GM19043 (cell line): ENCODE measurements around the gene IBA57.

Source experiments
- ATAC-seq: cut with Tn5 transposase; IDR thresholded peaks from one replicate; pipeline ENCODE4 v1.9.1; 2021; ENCODE audit warnings: low read depth; ENCODE audit not compliant: unreplicated experiment

The IBA57 gene

GRCh38 chr1:228155596-228156514 is 9.7 kb upstream of the IBA57 start:
- ATAC-seq: no peak

GRCh38 chr1:228156515-228156881 is 9.1 kb upstream of the IBA57 start:
- no peak for ATAC-seq

DNA sequence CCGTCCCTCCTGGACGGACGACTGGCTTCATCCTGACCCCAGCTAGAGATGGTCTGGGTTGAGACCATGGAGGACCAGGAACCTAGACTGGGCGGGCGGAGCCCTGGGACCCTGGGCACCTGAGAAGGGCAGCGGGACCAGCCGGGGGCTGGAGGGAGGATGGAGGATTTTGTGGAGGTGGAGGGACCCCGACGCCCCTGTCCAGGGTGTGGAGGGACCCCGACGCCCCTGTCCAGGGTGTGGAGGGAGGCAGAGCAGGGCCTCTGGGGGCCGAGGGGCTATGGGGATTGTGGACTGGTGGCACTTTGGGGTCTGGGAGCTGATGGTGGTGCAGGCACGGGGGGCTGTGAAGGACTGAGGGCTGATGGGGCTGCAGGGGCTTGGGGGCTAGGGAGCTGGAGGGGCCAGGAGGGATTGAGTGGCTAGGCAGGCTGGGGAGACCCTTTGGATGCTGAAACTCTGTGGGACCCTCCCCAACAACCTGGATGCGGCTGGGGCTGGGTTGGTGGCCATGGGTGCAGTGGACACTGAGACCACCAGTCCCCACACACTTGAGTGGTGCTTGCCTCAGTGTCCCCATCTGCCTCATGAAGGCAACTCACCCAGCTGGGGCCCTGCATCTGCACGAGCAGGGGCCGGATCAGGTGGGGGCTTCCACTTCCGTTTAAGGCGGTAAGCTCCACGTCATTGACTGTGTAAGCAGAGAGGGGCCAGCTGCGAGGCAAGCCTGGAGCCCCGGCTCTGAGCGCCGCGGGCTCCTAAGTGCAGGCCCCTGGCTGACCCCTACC is 8.5 kb upstream of the IBA57 start:
- no peak for ATAC-seq

DNA sequence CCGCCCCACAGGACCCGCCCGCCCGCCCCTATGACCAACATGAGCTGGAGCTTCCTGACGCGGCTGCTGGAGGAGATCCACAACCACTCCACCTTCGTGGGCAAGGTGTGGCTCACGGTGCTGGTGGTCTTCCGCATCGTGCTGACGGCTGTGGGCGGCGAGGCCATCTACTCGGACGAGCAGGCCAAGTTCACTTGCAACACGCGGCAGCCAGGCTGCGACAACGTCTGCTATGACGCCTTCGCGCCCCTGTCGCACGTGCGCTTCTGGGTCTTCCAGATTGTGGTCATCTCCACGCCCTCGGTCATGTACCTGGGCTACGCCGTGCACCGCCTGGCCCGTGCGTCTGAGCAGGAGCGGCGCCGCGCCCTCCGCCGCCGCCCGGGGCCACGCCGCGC is 7.9 kb upstream of the IBA57 start:
- no peak for ATAC-seq

DNA sequence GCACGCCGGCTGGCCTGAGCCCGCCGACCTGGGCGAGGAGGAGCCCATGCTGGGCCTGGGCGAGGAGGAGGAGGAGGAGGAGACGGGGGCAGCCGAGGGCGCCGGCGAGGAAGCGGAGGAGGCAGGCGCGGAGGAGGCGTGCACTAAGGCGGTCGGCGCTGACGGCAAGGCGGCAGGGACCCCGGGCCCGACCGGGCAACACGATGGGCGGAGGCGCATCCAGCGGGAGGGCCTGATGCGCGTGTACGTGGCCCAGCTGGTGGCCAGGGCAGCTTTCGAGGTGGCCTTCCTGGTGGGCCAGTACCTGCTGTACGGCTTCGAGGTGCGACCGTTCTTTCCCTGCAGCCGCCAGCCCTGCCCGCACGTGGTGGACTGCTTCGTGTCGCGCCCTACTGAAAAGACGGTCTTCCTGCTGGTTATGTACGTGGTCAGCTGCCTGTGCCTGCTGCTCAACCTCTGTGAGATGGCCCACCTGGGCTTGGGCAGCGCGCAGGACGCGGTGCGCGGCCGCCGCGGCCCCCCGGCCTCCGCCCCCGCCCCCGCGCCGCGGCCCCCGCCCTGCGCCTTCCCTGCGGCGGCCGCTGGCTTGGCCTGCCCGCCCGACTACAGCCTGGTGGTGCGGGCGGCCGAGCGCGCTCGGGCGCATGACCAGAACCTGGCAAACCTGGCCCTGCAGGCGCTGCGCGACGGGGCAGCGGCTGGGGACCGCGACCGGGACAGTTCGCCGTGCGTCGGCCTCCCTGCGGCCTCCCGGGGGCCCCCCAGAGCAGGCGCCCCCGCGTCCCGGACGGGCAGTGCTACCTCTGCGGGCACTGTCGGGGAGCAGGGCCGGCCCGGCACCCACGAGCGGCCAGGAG is 7.2 kb upstream of the IBA57 start:
- no peak for ATAC-seq

- no peak for ATAC-seq
These were observed 6.5 kb upstream of the IBA57 start for GRCh38 chr1:228159008-228159665.

DNA sequence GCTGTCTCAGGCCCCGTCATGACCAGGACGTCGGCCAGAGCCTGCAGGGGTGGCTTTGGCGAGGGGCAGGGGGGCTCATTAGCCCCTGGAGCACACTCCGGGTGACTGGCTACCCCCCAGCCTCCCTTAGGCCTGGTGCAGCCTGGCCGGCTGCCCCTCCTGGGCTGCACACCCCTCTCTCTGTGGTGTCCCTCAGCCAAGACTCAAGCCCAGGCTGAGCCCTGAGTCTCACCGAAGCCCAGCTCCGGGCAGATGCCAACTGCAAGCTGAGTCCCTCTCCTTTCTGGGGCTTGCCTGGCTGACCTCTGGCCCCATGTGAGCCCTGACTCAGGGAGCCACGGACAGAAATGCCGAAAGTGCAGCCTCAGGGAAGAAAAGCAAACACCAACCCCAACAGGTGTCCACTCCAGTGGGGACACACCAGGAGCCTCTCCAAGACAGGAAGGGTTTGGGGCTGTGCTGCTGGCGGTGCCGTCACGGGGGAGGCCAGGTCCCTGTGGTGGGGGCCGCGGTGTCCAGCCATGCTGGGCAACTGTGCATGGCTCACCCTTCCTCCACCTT is 5.3 kb upstream of the IBA57 start:
- no peak for ATAC-seq

GRCh38 chr1:228161362-228161761 is 4.2 kb upstream of the IBA57 start:
- ATAC-seq: no peak

DNA sequence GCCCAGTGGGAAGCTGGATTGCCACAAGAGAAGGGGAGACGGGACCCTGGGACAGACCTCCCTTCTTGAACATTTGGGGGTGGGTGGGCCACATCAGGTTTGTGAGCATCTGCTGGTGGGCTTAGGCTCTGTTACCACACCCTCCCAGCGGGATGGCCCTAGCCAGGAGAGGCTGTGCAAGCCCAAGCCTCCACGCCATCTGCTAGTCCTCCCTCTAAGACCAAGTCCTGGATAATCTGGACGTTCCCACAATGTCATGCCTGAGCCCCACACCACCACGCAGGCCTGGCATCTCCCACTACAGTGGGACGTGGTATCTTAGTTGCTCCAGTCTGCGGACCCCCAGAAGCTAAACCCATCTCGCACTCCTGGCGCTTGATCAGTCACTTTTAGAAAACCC is 3.7 kb upstream of the IBA57 start:
- ATAC-seq: no peak

GRCh38 chr1:228162286-228163006 is 3.2 kb upstream of the IBA57 start:
- no peak for ATAC-seq

GRCh38 chr1:228163007-228163753 is 2.4 kb upstream of the IBA57 start:
- no peak for ATAC-seq

DNA sequence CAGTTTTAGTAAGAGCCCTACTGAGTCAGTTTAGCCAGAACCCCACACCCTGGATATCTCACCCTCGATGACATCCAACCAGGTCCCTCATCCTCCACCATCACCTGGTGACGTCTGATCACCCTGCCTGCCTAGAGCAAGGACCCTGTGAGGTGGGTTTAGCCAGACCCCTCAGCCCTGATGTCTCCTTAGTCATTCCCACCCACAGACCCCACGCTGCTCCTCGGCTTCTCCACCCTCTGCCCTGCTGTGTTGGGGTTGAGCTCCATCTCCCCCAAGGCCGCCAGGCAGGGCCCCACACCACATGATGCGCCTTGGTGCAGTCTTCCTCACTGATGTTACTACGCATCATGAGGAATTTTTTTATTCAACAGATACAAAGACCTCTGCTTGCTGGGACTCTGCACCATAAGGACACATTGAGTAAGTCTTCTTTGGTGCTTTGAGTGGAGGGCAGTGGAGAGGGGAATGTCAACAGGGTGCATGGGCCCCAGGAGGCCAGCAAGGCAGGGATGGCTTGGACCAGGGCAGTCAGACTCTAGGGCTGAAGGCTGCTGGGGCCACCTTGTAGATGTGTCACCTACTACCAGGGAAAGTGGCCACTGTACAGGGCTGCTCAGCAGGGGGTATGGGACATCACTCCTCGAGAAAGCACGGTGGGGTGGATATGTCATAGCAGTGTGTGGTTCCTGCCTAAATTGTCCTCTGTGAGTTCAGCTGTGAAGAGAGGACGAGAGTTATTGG is 1.7 kb upstream of the IBA57 start:
- no peak for ATAC-seq

GRCh38 chr1:228164561-228165371 is 838 bp upstream of the IBA57 start:
- ATAC-seq: no peak

GRCh38 chr1:228166170-228166936 is 749 bp downstream of the IBA57 start:
- ATAC-seq: peak; percentile 17

GRCh38 chr1:228168563-228169270 is 3.1 kb downstream of the IBA57 start:
- ATAC-seq: no peak

DNA sequence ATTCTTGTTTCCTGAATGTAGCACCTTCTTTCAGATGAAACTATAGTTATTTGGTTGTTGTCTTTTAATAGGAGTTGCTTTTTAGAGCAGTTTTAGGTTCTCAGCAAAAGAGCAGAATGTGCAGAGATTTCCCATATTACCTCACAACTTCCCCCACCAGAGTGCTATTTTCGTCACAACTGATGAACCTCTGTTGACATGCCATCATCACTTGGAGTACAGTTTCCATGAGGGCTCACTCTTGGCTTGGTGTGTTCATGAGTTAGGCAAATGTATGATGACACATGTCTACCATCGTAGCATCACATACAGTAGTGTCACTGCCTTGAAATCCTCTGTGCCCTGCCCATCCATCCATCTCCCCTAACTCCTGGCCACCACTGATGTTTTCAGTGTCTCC is 3.7 kb downstream of the IBA57 start:
- no peak for ATAC-seq
